Pancreas (tissue), 10 donors: ENCODE data around the gene KNDC1. TPM values are rescaled to one million over a fixed set of nuclear protein-coding genes. Genes with fewer than 3 reads are reported as not detected.

Experiments used
- ATAC-seq, 4 donors: fragments of 200-7000 bp; cut with Tn5 transposase; one replicate each; pipeline versions ENCODE4 v1.8.0 to v1.9.1; 2020; ENCODE audit warnings: mild to moderate bottlenecking in 4 of 4, moderate library complexity in 4 of 4
- DNase-seq, 6 donors: peaks; one replicate each; pipeline ENCODE4 v3.0.0-alpha.2; 2020
- FAIRE-seq: peaks from 2 replicates; lab custom pipeline; 2012; peaks lifted over from hg19 to GRCh38; lab: Jason Lieb, UNC
- H3K27ac ChIP-seq, 4 donors: fragments of 200-600 bp; sonication (generic); 1 replicate in 3 of 4; 2 replicates in 1 of 4; pipeline versions ENCODE4 v1.5.0 to v1.8.0; 2020
- H3K27me3 ChIP-seq, 4 donors: fragments of 200-600 bp; one replicate each; pipeline ENCODE4 v1.8.0; 2021
- H3K36me3 ChIP-seq, 3 donors: fragments of 200-600 bp; sonication (generic) in 1 of 3; one replicate each; pipeline versions ENCODE4 v1.5.0 to v1.8.0; 2020 to 2021
- H3K4me1 ChIP-seq, 3 donors: fragments of 200-600 bp; one replicate each; pipeline ENCODE4 v1.8.0; 2021
- H3K4me3 ChIP-seq, 4 donors: fragments of 200-600 bp; sonication (generic) in 2 of 4; one replicate each; pipeline versions ENCODE4 v1.5.0 to v1.8.0; 2020 to 2021
- H3K9me3 ChIP-seq, 4 donors: fragments of 200-600 bp; one replicate each; pipeline ENCODE4 v1.8.0; 2021
- CTCF ChIP-seq, 4 donors: fragments of 200-600 bp; sonication (generic) in 3 of 4; IDR thresholded peaks; one replicate each; pipeline versions ENCODE4 v1.5.0 to v1.8.0; 2021; ENCODE audit warnings: antibody characterized with exemption in 4 of 4
- WGBS, 2 donors: extraction: QIAGEN DNeasy Blood & Tissue Kit; methylation state at CpG; one replicate each; pipeline ENCODE4 v1.1.7; 2013; 5-methylcytosine and 5-hydroxymethylcytosine counted together
- intact Hi-C, 3 donors: fragments of 100-400 bp; cut with DNase I; formaldehyde crosslinking; loops; one replicate each; pipeline versions ENCODE4 v1.11.1 to v1.14.2; 2022
- polyA plus RNA-seq, 2 donors: library from polyadenylated mRNA; stranded (reverse); fragments of 200-250 nt; gene quantifications; one replicate each; pipeline ENCODE4 v1.2.3, GENCODE V29; 2013
- total RNA-seq, 6 donors: library from RNA; stranded (reverse); fragmentation: NEBNext Ultra II Directional in 4 of 6; extraction: Animal tissue kit (Norgen Biotek cat#: 25700) in 4 of 6; gene quantifications; one replicate each; pipeline versions ENCODE4 v1.2.1 to v1.2.4, GENCODE V29; 2021 to 2023
- donor health status: healthy with polysubstance abuse.
- donor health status: DM: no; HTN: no; CAD: no; lungs with moderate emphysema.
- donor health status: DM: no; HTN: no; CAD: no.
- donor health status: control.
- donor health status: control.
- donor health status: Bipolar disorder and iron deficiency.
- donor health status: DM: yes; HTN: yes; CAD: no.
- donor health status: DM: no; HTN: no; CAD: no.
- donor health status: DM: no; HTN: no; CAD: no.
- donor health status: DM: yes; HTN: yes; CAD: no.

Gene KNDC1
- total and polyA plus RNA-seq, 8 donors = 0.14 to 3.1 (median 0.74) TPM

GRCh38 chr10:133246236-133246626 lies 86.2 kb downstream of the KNDC1 start:
- H3K36me3 ChIP-seq = no peaks in the 10 kb centered on the region
- ATAC-seq (no peak), DNase-seq (no peak), FAIRE-seq (no peak)
- no peaks in the 10 kb centered on the region for H3K4me1 ChIP-seq
- intact Hi-C loops = no loop called here
- WGBS, 2 donors = 57 to 60% methylated on average over 12 of the region's 12 CpGs
- no peak overlapping the region for H3K27ac ChIP-seq
- H3K27me3 ChIP-seq = peaks cover 0 to 9% (median 0%) of the 10 kb centered on the region in 4 donors
- no peak overlapping the region for H3K4me3 ChIP-seq
- TF ChIP-seq CTCF (IDR thresholded peaks at IDR 0.05) = no peak
- no peaks in the 10 kb centered on the region for H3K9me3 ChIP-seq

GRCh38 chr10:133247681-133248333 lies 87.8 kb downstream of the KNDC1 start:
- Histone ChIP-seq H3K27me3 (no peaks in the 10 kb centered on the region), H3K4me3 (no peak overlapping the region), H3K4me1 (no peaks in the 10 kb centered on the region), H3K27ac (no peak overlapping the region), H3K9me3 (no peaks in the 10 kb centered on the region), H3K36me3 (no peaks in the 10 kb centered on the region)
- no peak for TF ChIP-seq CTCF (IDR thresholded peaks at IDR 0.05)
- intact Hi-C loops = no loop called here
- WGBS, 2 donors = 78 to 84% methylated on average over 31 to 36 of the region's 36 CpGs
- FAIRE-seq (no peak), ATAC-seq (no peak), DNase-seq (no peak)

- Histone ChIP-seq H3K4me1 (no peaks in the 10 kb centered on the region), H3K36me3 (no peaks in the 10 kb centered on the region), H3K9me3 (no peaks in the 10 kb centered on the region), H3K4me3 (no peak overlapping the region), H3K27me3 (no peaks in the 10 kb centered on the region), H3K27ac (no peak overlapping the region)
- ATAC-seq (no peak), DNase-seq (no peak), FAIRE-seq (no peak)
- no peak for TF ChIP-seq CTCF (IDR thresholded peaks at IDR 0.05)
- intact Hi-C loops = no loop called here
- 89 to 95% methylated on average over 12 of the region's 12 CpGs for WGBS, 2 donors
Observed at GRCh38 chr10:133248334-133248715, 88.3 kb downstream of the KNDC1 start.

- FAIRE-seq (no peak), ATAC-seq (no peak), DNase-seq (no peak)
- Histone ChIP-seq H3K27ac (no peak overlapping the region), H3K4me1 (no peaks in the 10 kb centered on the region), H3K36me3 (no peaks in the 10 kb centered on the region), H3K27me3 (no peaks in the 10 kb centered on the region), H3K4me3 (no peak overlapping the region), H3K9me3 (no peaks in the 10 kb centered on the region)
- intact Hi-C loops = no loop called here
- WGBS, 2 donors = 74 to 80% methylated on average over 21 of the region's 21 CpGs
- TF ChIP-seq CTCF (IDR thresholded peaks at IDR 0.05) = no peak
Observed at GRCh38 chr10:133249094-133249780, 89.2 kb downstream of the KNDC1 start.
